CD4-positive, alpha-beta T cell treated with Interleukin-17A for 4 hours (primary cell): Measurements from ENCODE around the gene USP6NL.

Experiments used
- DNase-seq: peaks from one replicate; pipeline ENCODE4 v3.0.0-alpha.2; 2020; ENCODE audit warnings: mixed read lengths

Gene USP6NL

DNA sequence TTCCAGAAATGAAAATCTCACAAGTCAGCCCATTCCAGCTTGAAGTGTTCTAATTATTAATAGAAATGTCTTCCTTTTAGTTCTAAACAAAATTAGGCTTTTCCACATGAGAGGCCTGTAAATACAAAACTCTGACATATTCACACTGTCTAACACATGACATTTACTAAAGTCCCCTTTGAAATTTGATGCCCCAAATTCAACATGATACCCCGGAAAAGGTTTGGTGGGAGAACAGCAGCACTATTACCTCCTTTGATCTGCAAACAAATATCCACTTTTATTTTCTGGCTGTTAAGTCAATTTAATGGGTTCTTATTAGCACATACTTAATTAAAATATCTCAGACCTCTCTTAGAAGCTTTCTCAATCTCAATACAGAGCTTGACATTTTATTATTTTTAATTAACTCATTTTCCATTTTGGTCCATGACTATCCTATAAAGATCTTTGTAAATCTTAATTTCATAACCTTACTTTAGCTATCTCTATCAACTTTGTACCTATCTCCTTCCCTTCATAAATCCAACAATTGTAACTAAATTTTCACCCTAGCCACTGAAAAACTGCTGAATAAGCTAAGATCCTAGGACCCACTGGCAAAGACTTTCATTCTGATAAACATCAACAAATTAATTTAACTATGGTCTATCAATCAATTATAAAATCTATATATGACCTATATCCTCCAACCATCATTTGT, 63.2 kb downstream of the USP6NL start:
- DNase-seq = no peak

DNA sequence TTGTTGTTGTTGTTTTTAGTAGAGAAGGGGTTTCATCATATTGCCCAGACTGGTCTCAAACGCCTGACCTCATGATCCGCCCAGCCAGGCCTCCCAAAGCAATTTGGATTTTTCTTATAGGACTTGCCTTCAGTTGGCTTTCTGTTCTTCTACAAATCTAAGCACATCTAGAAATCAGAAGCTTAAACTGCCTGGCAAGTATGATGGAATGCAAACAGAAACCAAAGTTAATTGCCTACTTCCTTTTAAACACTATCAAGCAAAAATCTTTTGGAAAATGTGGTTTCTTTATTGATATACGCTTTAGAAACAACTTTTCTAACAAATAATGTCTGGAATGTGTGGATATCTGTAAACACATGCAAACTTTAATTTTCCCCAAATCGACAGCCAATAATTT, 64.9 kb downstream of the USP6NL start:
- DNase-seq = no peak

DNA sequence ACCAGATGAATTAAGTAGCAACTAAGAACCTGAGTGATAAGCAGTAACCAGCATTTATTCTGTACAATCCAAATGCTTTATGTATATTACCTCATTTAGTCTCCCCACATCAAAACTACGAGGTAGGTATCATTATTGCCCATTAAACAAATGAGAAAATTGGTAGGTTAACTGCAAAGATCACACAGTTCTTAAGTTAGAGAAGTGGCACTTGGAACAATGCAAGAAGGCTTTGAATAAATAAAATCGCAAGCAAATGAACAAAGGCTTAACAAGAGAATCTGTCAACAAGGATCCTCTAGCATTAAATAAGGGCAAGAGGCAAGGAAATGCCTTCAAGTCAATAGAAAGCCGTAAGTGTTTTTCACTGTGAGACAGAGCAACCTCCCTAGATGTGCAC, 70.2 kb downstream of the USP6NL start:
- no peak for DNase-seq

DNA sequence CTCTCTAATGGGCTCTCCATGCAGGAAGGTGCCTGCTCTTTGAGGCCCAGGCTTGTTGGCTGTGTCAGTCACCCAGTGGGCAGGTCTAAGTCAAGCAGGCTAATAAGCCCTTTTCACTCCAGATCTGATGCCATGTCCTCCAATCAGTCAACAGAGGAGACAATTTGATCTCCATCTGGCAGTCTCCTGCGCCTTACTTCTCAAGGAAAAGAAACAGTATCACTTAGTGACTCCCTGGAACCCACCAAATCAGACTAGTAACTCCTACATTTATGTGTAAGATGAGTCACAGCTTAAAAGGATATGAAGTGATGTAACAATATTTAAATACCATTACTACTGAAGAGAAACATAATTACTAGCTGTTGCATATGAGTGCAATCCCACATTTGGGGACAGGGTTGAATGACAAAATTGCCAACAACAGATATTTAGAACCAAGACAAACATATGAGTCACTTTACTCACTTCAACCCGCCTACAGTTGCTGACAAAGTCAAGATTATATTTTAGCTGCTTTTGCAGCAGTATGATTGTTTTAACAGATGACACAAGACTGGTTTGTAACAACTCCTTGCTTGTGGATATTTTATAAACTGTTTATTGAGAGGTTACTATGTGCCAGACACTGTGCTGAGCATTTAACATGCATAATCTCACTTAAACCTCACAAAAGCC, 72.1 kb downstream of the USP6NL start:
- DNase-seq = no peak

DNA sequence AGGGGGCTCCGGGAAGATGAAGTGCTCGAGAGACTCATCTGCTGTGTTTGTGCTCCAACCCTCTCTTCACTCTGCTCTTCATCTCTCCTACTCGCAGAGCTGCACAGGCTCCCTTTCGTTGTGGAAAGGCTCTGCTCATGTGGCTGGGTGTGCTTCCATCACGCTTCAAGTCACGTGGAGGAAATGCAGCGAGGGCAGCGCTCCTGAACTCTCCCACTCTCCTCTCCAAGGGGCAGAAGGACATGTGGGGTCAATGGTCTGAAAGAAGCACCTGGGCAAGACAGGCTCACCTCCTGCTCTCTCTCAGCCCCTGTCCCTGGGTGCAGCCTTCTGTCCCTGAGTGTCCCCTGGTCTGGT, 72.6 kb downstream of the USP6NL start:
- no peak for DNase-seq

DNA sequence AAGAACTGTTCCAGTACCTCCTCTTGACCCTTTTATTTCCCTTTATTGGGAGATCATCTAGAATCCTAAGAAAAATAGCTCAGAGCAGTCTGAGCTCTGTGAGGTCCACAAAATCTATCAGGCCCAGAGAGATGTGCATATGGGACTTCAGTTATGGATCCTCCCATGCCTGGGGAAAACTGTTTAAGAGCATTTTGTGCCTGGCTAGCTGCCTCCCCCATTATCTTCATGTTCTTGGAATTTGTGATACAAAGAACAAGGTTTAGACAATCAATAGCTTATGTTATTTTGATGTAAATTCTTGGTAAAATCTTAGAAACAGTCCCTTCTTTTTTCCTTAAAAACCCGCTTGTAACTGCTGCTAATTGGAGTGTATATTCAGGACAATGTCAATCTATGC, 75.2 kb downstream of the USP6NL start:
- DNase-seq = no peak

DNA sequence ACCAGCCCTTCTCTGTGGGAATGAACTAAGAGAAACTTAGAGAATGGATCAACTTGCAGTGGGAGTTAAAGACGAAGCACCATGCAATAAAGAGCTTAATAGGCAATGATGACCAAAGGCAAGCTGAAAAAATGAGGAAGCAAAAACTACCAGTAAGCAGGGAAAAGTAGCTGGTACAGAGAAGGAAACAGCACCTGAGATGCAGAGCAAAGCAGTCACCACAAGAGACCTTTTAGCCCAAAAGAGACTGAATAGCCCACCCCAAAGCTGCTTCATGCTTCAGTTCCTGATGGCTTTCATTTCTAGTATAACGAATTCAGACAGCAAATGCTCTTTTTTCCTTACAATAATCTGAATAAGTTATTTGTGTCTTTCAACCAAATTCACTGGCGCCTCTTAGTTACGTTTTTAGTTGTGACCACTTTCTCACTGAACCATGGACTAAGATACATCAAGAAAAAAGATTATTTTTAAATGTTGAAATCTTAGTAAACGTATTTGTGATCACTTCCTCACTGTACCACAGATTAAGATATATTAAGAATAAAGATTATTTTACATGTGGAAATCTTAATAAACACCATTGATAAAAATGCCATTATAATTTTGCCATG, 76.0 kb downstream of the USP6NL start:
- DNase-seq = no peak

DNA sequence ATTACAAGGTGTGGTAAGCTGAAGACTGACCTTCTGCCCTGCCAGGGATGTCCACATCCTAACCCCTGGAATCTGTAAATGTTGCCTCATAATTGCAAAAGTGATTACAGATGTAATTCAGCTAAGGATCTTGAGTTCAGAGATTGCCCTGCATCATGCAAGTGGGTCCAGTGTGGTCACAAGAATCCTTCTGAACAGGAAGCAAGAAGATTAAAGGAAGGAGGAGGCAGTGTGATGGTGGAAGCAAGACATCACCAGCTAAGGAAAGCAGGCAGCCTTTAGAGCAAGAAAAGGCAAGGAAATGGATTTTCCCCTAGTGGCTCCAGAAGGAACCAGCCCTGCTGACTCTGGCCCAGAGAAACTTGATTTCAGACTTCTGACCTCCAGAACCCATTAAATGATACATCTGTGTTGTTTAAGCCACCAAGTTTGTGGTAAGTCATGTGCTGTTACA, 78.1 kb downstream of the USP6NL start:
- no peak for DNase-seq

DNA sequence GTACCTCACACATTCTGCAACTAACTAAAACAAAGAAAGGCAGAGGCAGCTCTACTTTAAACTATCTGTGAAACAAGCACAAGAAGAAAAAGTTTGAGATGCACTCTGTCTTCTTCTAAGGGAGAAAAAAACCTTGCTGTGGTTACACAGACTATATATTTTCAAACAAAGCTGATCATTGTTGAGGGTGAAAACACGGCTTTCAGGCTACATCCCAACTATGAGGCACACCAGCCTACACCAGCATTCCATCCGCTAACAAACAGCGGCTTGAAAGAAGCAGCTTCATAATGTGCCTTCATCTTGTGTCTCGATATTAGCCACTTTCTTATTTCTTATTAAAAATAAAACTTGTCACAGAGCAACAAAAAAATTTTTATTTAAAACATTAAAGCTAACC, 79.1 kb downstream of the USP6NL start:
- no peak for DNase-seq

DNA sequence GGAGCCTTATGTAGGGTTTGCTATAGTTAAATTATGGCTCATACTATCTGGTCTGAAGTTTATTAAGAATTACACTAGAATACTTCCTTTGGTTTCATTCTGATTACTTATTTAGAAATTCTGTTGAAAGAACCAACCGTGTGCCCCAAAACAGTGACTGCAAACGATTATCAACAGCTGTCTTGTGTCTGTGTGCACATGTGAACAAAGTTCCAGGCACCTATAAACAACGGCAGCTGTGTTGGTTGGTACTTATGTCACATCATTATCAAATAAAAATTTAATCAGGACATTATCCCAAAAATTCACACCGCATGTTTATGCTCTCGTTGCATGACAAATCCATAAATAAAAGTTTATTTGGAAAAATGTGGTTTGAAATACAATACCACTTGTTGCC, 80.6 kb downstream of the USP6NL start:
- DNase-seq = no peak

DNA sequence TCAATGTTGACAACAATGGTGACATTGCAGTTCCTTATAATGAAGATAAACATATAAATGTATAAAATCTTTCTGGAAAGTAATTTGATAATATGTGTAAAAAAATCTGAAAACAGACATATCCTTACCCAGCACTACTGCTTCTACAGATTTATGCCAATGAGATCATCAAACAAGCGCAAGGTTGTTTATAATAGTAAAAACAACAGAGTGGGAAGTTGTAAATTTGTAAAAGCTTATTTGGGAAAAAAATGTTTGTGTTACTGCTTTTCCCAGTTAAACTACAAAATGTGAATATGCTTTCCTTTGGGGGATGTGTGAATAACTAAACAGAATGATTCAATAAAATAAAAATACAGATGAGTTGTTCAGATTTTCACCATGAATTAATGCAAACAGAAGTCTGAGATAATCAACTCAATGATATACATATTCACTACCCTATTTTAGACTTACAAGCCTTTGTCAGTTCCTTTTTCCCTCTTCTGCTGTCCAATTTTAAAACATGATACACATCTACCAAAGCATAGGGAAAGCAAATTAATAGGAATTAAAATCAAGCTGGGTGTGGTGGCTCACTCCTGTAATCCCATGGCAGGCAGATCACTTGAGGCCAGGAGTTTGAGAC, 82.1 kb downstream of the USP6NL start:
- no peak for DNase-seq

DNA sequence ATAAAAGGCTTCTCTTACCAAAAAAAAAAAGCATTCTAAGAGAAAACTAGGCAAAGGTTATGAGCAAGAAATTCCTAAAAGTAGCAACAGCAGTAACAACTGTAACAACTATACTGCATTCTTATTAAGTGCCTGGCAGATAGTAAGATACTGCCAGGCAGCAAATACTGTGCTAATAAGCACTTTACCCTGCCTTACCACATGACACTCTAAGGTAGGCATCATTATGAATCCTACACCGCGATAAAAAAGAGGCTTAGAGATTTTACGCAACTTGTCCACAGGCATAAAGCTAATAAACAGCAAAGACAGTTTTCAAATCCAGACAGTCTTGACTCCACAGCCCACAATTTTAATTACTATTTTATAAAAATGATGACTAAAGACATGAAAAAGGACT, 83.2 kb downstream of the USP6NL start:
- DNase-seq = no peak

DNA sequence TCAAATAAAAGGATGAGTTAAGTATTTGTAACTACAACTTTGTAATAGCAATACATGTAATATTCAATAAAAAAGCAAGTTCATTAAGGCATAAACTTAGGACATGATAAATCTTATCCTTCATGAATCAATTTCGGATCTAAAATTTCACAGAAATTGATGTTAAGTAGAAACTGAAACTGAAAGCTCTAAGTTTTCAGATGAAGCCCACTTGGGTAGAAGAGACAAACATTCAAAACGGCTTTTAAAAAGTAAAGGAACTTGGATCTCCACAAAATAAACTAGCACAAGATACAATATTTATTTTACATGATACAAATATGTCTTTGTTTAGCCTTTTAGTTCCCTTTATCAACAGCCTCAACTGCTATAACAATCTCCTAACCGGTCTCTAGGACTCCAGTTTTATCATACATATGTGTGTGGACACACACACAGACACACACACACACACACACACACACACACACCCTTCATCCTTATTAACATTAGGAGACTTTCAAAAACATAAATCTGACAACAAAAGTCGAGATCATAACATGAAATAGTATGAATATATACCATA, 83.7 kb downstream of the USP6NL start:
- no peak for DNase-seq

DNA sequence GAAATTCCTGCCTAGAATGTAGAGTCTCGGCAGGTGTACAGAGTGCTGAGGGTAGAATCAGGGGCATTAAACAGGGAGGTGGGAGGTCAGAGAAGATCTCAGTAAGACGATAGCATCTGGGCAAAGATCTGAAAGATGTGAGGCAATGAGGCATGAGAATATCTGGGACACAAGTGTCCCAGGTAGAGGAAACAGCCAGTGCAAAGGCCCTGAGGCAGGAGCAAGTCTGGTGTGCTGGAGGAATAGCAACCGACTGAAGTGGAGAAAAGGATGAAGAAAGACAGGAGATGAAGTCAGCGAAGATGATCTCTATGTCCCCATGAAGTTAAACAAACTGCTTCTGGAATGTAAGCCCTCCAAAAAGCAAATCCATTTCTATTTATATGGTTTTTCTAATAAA, 84.4 kb downstream of the USP6NL start:
- DNase-seq = no peak

DNA sequence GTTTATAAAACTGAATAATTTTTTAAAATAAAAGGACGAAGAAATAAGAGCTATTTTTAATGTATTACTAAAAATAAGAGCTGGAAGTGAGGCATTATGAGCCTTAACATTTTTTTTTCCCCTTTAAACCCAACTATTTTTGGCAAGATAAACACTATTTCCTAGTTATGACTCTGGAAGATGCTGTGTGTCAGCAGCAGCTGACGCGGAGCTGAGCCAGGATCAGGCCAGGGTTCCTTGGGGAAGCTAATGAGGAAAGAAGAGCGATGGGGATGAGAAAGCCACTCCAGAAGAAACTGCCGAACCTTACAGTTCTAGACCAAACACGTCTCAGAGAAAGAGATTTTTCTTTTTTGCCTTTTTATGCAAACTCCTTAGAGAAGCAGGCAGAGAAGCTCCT, 85.9 kb downstream of the USP6NL start:
- no peak for DNase-seq

DNA sequence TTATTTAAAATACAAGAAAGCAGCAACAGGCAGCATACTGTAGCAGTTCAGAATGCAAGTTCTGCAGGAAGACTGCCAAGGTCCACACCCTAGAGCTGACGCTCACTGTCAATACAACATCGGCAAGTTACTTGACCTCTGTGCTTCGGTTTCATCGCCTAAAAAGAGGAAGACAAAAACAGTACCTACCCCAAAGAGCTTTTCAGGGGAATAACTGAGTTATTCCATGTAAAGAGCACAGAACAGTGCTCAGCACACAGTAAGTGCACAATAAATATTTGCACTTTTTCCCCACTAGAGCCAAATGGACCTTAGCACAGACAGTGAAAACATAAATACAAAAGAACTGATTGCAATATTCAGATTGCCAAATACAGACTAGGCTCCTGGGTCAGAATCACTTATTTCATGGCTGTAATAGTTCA, 88.6 kb downstream of the USP6NL start:
- DNase-seq = no peak

DNA sequence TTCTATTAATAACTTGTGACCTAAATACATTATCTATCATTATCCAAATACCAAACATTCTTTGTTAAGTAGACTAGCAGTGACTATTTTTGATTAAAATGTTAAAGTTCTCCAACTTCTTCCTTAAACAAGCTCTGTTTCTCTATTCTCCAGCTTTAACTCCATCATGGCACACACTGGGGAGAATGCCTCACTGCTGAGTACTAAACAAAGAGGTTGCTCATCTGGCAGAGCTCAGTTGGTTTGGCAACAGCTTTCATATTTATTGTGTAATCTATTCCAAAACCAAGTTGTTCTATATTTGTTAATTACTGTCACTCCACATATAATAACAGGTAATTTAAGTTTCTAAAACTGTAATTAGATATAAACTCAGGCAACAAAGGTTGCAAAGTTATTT, 89.6 kb downstream of the USP6NL start:
- DNase-seq = no peak

DNA sequence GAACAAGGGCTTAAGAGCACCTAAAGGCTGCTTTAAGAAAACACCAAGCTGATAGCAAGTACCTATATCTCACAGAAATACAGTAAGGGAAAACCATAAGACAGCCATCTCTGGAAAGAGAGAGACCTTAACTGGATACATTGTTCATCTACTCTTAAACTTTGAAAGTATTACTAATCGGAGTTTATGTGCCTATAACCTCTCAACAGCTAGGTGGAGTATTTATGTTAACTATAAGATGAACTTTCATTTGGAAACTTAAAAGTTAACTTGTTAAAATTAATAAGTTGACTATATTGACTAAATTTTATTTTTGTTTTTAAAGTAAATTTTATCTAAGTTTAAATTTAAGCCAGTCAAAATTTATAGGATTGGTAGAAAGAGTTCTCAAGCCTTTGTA, 90.6 kb downstream of the USP6NL start:
- DNase-seq = no peak

DNA sequence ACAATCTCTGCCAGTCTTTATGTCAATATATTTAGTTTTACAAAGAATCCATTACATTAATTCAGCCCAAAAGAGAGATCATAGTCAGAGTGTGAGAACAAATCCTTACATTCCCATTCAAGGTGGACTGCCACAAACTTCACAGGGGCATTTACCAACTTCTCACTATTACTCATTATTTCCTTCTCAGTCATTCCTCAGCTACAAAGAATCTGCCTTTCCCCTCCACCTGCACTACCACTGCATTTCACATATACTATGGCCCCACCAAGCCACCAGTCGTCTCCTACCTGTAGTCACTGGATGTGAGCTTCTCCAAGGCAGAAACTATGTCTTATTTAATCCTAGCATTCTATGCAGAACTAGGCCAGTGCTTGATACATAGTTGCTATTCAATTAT, 94.3 kb downstream of the USP6NL start:
- no peak for DNase-seq

DNA sequence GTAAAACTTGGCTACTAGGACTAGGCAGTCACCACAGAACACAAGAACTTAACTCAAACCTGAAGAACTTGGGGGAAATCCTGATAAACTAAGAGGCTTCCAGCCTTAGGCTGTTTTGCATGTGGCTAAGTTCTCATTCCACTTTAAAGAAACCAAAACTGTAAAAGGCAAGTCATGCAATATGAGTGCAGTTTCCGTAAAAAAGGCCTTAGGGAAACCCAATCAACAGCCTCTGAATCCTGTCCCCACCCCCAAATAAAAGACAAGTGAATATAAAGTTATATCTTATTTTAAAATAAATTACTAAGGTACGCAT, 95.1 kb downstream of the USP6NL start:
- no peak for DNase-seq

DNA sequence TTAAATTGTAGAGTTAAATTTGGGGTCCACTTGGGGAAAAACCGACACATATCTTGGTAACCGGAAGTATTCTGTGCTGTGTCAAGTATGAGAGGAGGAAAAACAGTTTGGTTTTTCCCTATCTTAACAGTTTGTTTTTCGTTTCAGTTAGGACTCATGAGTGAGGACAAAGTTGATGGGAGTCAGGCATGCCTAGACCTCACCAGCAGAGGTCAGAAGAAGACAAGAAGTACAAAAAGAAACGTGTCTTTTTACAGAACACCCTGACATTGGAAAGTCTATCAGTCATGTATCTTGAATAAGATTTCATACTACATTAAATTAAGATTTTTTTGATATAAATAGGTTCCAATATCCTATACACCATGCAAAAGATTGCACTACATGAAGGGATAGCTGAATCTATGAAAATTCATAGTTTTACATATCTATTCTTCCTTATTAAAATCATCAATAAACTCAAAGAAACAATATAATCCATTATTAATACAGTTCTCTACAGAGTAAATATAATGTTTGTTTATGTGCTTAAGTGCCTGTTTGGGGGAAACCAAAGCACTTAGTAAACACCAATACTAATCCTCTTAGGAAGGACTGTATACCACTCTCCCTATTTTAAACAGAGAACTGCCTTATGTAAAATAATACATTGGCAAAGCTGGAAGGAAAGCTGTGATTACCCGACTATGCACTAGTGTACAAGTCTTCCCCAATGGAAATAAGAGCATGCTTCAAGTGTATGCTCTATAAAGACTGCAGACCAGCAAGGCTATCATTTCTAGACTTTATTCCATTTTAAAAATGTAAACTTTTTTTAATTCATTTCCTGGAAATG, 95.6 kb downstream of the USP6NL start:
- DNase-seq = peak; percentile 55

DNA sequence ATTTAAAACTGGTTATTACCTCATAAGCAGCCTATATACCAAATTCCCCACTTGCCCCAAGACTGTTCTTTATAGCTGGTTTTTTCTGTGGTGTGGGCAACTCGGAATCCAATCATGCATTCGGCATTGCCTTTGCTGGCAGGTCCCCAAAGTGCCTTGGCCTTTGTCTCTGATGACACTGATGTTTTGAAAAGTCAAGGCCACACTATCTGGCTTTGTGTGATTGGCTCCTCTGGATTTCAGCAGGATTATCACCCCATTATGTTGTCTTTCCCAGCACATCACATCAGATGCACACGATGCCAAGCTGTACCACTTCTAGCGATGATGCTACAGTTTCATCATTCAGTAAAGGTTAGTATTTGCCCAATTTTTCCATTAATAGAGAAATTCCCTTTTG, 97.7 kb downstream of the USP6NL start:
- DNase-seq = no peak

DNA sequence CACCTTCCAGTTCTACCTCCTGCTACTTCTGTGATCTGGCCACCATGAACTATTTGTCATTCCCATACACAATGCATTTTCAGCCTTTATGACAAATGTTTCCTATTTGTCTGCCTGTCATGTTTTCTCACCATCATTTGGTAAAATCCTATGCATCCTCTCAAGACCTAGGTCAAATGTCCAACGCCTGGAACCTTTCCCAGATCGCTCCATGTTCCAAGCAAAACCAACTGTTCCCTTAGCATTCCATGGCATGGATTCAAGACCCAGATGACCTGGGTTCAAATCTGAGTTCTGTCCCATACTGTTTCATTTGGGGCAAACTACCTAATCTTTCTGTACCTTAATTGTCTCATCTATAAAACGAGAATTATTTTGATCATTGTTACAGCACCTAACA, 98.9 kb downstream of the USP6NL start:
- DNase-seq = no peak
